GM18502 (cell line): ENCODE results near the gene SUPT3H.
"Not testable (repeated sequence)": the region's sequence is repeated elsewhere in the genome, so short reads cannot be mapped to it uniquely, and the experiment has no call there.

Experiments used
- ATAC-seq: cut with Tn5 transposase; IDR thresholded peaks from one replicate; pipeline ENCODE4 v1.9.1; 2021; ENCODE audit warnings: mild to moderate bottlenecking; ENCODE audit not compliant: unreplicated experiment, poor library complexity

SUPT3H gene

GRCh38 chr6:45187836-45188235 lies 189.9 kb downstream of the SUPT3H start:
- ATAC-seq: no peak

DNA sequence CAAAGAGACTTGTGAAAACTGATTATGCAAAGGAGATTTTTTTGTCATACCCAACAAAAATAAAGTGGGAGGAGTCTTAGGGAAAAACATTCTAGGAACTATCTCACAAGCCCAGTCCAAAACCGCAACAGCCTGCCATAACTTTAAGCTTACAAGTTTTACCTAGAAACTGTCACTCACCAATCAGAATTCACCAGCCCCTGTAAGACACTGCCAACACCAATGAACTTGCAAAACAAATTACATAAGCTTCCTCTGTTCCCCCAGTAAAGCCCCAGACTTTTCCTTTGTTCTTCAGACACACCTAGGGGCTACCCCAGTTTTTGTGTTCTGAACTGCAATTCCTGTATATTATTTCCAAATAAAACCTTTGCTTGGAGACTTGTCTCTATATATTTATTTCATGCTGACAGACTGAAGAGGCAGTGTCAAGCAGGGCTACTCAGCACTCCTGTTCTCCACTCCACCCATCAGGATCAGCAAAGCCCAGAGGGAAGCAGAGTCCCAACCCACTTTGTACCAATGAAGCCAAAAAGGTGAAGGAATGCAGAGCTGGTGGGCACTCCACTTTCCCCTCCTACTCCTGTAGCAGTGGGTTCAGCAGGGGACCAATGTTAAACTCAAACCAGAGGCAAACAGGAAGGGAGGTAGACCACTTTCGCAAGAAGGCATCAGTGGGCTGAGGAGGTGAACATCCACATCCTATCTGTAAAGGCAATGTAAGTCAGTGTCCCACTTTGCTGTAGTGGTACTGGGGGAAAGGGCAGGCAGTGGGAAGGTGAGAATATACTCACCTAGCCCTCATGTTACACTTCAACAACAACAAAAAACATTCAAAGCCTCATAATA lies 192.1 kb downstream of the SUPT3H start:
- no peak for ATAC-seq

- no peak for ATAC-seq
These were observed 192.8 kb downstream of the SUPT3H start for GRCh38 chr6:45184937-45185336.

- ATAC-seq: no peak
These were observed 193.7 kb downstream of the SUPT3H start for GRCh38 chr6:45184040-45184439.

- ATAC-seq: not testable (repeated sequence)
These were observed 201.4 kb downstream of the SUPT3H start for GRCh38 chr6:45176373-45176772.

GRCh38 chr6:45175272-45175671 lies 202.5 kb downstream of the SUPT3H start:
- ATAC-seq: no peak

- no peak for ATAC-seq
These were observed 203.7 kb downstream of the SUPT3H start for GRCh38 chr6:45174045-45174444.

- ATAC-seq: no peak
These were observed 206.4 kb downstream of the SUPT3H start for GRCh38 chr6:45171380-45171779.

GRCh38 chr6:45170309-45170708 lies 207.4 kb downstream of the SUPT3H start:
- ATAC-seq: no peak

DNA sequence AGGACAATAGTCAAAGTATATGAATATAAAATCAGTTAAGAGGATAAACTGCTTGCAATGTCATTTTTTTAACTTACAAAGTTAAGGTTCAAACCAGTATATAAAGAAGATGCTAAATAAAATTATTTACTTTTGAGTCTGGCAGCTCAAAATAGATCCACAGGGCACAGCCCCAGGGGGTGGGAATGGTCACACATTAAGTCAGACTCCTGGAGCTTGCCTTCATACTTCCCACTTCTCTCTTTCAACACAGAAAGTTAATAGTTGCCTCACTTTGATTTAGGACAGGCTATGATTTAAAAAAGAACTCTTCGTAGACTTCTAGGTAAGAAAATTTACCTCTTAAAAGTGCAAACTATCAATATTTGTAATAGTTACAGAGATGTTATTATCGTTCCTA lies 207.9 kb downstream of the SUPT3H start:
- no peak for ATAC-seq

DNA sequence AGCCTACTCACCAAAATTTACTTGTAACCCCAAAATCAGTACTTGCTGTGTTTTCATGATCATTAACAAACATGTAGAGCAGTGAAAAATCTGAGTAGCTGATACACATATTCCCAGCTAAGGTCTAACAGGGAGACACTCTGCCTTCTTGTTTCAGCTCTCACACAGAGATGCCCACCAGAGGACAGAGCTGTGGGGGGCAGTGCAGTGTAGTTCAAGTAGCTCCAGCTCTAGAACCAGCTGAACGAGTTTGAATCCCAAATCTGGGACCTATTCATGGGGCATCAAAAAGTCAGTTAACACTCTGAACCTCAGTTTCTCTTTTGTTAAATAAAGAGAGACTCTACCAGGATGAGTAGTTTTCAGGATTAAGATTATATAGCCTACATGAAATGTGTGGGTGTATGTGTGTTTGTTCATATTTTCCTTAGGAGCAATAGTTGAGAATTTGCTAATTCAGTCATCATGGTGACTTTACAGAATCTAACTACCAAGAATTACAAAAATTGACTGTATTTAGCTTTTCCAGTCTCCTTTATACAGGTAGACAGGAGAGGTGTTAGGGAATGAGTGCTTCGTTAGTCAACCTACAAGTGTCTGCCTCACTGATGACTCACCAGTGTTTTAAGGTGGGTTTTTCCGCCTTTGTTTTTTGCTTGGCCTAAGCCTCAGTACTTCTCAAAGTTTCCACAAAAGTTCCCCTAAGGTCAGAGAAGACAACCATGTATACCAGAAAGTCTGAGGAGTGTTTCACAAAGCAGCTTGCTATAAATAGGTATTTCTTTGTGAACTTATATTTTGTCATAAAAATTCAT lies 213.6 kb downstream of the SUPT3H start:
- peak; percentile 79 for ATAC-seq

DNA sequence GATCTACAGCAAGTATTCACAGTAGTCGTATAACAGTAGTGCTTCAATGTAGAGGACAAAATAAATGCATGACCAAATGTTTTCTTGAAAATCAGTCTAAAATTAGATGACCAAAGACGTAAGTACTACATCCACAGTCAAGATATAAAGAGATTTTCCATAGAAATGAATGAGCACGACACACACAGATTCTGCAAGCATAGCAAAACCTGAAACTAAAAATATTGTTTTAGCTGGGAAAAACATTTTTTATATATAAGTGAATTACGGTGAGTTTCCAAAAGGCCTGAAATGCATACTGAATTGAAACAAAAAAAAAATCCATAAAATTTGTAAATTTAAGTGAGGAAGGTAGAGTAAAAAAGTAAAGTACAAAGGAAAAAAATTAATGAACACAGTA lies 217.4 kb downstream of the SUPT3H start:
- no peak for ATAC-seq

DNA sequence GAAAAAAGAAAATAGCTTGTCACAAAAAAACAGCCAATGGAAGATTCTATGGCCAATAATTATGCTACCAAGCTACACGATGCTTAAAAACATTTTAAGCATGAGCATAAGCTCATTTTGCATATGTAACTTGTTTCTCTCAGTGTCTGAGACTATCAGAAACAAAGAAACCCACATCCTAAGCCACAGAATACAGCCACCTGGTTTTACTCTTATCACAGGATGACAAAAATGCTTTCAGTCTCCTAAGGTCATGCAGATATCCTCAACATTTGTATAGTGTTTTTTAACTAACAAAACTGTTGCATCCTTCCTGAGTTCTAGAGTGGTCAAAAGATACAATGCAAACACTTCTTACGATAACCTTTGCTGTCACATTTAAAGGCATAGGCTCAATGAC lies 221.7 kb downstream of the SUPT3H start:
- peak; percentile 98 for ATAC-seq

DNA sequence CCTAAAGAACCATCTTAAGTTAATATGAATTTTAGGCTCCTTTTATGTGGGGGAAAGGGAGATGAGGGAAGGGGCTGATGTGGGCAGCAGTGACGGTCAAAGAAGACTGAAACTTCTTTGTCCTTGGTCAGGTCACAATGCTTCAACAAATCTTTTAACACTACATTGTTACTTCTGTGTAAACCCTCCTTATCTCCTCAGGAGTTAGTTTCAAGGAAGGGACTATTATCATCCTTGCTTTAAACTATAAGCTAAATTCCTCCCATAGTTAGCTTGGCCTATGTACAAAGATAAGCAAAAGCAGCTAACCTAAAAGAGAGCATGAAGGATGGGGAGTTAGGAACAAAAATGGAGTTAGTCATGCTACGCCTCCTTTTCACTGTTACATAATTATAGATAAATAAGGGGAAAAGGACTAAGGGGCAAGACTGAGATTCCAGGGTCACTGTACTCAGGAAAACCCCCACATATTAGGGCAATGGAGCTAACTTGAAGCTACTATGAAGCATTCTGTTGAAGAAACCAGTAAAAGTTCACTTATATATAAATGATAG lies 222.3 kb downstream of the SUPT3H start:
- ATAC-seq: no peak

GRCh38 chr6:45154679-45155078 lies 223.1 kb downstream of the SUPT3H start:
- ATAC-seq: no peak

DNA sequence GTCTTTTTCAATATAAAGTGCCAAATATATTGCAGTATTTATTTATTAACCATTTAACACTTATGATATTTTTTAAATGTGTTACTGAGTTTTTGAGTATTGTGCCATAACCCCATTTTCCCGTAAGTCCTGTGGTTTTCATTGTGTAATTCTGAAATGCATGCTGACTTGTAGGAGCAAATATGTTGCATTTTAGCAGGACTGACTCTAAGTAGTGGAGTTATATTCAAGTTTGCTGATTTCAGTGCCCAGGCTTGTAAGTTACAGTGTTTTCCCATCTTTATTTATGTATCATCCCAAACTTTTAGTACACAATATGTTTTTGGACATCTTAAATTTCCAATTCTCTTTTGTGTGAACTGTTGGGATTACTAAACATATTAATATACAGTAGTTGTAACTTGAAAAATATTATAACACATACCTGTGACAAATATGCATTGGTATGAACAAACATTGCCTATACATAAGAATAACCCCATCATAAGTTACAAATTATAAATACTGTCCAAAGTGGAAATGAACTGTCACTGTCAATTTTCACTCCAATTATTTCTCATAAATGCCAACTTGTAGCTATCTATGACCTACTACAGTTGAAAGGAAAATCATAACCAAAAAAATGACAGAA lies 228.9 kb downstream of the SUPT3H start:
- no peak for ATAC-seq

DNA sequence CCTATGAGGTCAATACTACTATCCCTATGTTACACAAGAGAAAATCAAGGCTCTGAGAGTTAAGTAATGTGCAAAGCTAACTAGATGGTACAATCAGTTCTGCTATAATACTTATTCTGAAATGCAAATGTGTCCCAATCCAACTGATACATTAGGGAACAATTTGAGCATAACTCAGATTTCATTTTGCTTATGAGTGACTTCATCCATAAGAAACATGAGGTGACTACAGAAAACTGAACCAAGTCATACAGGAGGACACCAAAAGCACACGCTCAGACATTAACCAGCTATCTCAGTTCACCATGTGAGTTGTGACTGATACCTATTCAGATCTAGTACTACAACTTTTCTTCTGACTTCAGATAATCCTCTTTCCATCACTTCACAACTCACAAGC lies 229.5 kb downstream of the SUPT3H start:
- no peak for ATAC-seq

GRCh38 chr6:45145658-45146057 lies 232.1 kb downstream of the SUPT3H start:
- ATAC-seq: not testable (repeated sequence)

DNA sequence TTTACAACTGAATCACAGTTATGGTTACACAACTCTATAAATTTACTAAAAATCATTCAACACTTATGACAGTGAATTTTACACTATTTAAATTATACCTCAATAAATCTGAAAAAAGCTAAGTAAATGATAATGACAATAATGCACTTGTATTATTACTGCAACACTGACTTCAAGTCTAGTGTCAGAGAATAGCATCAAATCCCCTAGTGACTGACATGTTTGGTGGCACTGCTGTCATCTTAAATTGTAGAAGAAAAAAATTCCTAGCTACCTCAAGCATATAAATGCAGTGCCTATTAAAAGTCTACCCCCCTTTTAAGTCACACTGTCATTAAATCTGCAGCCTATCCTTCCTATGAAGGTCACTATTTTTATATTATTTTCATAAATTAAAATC lies 239.0 kb downstream of the SUPT3H start:
- no peak for ATAC-seq

GRCh38 chr6:45136495-45136894 lies 241.2 kb downstream of the SUPT3H start:
- ATAC-seq: no peak
